ENCODE measurements around the gene KRT36.

DNA sequence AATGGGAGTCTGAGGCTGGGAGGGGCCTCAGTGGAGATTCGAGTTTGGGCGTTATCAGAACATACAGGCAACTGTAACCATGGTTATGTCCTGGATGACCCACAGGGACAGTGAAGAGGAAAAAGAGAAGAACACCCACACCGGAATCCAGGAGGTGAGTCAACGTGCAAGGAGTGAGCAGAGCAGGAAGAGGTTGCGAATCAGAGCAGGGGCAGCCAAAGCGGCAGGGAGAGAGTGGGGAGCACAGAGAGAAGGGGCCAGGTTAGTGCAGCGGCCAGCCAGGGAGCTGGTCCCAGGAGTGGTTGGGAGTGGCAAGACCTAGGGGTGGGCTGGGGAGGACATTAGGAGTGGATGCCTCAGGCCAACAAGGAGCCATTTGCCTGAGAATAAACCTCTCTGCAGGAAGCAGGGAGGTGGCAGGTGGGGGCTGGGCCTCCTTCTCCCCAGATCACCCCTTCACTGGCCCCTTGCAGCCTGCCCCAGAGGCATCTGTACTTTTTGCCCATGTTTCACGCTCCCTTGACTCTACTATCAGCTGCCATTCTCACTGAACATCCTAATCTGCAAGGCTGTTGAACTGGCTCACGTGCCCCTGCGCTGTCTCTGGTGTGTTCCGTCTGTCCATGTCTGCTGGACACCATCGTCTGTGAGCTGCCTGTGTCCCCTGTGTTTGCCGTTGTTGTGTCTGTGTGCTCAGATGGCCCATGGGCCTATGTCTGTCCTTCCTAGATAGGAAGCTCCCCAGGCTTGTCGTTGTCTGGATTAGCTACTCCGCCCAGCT is 10.6 kb upstream of the KRT36 start:
- TF ChIP-seq, protein P1, sequence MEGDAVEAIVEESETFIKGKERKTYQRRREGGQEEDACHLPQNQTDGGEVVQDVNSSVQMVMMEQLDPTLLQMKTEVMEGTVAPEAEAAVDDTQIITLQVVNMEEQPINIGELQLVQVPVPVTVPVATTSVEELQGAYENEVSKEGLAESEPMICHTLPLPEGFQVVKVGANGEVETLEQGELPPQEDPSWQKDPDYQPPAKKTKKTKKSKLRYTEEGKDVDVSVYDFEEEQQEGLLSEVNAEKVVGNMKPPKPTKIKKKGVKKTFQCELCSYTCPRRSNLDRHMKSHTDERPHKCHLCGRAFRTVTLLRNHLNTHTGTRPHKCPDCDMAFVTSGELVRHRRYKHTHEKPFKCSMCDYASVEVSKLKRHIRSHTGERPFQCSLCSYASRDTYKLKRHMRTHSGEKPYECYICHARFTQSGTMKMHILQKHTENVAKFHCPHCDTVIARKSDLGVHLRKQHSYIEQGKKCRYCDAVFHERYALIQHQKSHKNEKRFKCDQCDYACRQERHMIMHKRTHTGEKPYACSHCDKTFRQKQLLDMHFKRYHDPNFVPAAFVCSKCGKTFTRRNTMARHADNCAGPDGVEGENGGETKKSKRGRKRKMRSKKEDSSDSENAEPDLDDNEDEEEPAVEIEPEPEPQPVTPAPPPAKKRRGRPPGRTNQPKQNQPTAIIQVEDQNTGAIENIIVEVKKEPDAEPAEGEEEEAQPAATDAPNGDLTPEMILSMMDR (IDR thresholded peaks at IDR 0.05; ENCODE audit: low read length): no peak
- TF ChIP-seq EZH2 (IDR thresholded peaks at IDR 0.05; ENCODE audit: borderline replicate concordance, low read length): no peak

Data from OCI-LY1 (cell line).